Right forelimb (tissue), 1 donor: ENCODE data around the gene RGS12.
A peak's percentile ranks its signal among the peaks of the same experiment; 100 is the strongest.

ENCODE experiments used
- DNase-seq: peaks from one replicate; pipeline ENCODE4 v3.0.0-alpha.2; 2018

The RGS12 gene

DNA sequence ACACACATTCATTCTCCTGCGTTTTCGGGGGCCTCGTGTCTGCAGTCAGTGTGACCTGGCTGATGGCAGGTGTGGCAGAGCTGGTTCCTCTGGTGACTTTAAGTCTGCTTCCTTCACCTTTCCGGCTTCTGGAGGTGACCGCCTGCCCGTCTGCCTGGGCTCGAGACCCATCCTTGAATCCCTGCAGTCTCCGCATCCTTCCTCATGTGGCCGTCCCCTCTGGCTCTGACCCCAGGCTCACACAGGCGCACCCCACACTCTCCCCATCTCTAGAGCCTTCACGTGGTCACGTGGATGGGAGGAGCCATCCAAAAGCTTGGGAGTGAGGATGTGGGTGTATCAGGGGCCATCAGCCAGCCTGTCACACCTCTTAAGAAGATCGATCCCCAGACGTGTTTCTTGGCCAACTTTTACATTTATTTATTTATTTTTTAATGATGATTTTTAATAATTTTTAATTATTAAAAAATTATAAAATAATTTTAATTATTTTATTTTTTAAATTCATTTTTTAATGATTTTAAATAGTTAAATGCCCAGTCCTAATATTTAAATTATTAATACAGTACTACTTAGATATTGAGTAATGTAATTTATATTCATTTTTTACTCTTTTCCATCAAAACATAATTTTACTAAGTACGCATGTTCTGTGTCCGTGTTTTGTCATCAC lies 20.9 kb downstream of the RGS12 start:
- no peak for DNase-seq

DNA sequence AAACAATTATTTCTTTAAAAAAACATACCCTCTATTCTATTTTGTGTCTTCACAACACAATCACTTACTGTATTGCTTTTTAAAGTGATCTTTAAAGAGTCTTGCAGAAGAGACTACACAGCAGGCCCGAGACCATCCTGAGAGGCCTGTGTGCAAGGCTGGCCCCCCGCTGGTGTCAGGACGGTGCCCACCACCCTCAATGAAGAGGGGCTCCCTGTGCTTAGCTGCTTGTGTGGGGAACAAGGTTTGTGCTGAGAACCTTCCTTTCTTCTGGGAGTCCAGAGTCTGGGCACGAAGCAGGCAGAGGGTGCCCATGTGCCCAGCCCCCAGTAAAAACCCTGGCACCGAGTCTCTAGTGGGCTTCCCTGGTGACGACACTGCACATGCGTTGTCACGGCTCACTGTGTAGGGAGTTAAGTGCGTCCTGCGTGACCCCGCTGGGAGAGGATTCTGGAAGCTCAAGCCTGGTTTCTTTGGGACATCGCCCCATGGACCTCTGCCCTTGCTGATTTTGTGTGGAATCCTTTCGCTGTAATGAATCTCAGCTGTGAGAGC lies 22.0 kb downstream of the RGS12 start:
- DNase-seq = no peak

DNA sequence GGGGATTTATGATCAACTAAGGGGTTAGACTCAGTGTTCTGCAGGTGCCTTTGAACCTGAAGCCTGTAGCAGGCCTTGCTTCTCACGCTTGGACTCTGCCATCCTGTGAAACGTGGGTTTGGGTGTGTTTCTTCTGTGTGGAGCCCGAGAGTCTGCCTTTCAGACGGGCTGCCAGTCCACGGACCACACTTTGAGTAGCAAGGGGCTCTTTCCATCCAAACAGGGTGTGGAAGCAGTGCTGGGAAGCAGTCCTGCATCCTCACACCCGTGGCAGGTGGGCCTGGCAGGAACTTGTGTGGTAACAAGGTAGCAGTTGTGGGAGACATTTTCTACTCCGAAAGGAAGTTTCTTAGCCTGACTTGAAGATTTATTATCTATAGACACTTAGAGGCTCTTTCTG lies 22.7 kb downstream of the RGS12 start:
- DNase-seq = no peak

DNA sequence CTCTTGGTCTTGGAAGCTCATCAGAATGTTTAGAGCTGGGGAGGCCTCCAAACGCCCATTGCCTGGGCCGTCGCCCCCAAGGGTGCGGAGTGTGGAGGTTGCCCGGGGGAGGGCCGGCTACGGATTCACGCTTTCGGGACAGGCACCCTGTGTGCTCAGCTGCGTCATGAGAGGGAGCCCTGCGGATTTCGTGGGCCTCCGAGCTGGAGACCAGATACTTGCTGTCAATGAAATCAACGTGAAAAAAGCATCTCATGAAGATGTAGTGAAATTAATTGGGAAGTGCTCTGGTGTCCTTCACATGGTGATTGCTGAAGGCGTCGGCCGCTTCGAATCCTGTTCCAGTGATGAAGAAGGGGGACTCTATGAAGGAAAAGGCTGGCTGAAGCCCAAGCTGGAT lies 23.3 kb downstream of the RGS12 start:
- DNase-seq = no peak

DNA sequence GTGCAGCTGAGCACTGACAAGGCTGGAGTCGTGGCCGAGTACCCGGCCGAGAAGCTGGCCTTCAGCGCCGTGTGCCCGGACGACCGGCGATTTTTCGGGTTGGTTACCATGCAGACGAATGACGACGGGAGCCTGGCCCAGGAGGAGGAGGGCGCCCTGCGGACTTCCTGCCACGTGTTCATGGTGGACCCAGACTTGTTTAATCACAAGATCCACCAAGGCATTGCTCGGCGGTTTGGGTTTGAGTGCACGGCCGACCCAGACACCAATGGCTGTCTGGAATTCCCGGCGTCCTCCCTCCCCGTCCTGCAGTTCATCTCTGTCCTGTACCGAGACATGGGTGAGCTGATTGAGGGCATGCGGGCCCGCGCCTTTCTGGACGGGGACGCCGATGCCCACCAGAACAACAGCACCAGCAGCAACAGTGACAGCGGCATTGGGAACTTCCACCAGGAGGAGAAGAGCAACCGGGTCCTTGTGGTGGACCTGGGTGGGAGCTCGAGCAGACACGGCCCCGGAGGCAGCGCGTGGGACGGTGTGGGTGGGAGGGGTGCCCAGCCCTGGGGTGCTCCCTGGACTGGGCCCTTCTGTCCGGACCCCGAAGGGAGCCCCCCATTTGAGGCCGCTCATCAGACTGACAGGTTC lies 24.3 kb downstream of the RGS12 start:
- no peak for DNase-seq

DNA sequence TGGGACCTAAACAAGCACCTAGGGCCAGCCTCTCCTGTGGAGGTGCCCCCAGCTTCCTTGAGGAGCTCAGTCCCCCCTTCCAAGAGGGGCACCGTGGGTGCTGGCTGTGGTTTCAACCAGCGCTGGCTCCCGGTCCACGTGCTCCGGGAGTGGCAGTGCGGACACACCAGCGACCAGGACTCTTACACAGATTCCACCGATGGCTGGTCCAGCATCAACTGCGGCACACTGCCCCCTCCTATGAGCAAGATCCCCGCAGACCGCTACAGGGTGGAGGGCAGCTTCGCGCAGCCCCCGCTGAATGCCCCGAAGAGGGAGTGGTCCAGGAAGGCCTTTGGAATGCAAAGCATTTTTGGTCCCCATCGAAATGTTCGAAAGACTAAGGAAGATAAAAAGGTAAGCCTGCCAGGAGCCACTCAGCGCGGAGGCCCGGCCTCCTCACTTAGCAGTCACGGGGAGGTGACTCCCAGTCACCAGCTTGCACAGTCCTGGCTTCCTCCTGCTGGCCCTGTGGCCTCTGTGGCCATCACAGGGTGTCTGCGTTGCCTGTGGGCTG lies 24.9 kb downstream of the RGS12 start:
- no peak for DNase-seq

DNA sequence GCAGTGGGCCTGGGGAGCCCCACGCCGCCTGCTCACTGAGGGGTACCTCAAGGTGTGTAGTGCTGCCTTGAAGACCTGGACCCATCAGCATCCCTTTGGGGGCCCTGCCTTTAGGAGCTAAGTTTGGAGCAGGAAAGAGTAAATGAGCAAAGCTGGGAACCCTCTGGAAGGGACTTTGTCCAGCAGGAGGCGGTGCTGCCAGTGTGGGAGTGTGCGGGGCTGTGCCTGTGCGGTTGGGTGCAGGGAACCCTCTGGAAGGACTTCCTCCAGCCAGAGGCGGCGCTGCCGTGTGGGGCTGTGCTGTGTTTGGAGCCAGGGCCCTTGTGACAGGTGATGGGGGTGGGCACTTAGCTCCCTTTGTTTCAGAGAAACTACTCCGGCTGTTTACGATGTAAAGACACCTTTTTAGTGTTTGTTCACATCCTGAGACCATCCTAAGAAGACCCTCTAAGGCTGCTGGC lies 25.8 kb downstream of the RGS12 start:
- DNase-seq = no peak

DNA sequence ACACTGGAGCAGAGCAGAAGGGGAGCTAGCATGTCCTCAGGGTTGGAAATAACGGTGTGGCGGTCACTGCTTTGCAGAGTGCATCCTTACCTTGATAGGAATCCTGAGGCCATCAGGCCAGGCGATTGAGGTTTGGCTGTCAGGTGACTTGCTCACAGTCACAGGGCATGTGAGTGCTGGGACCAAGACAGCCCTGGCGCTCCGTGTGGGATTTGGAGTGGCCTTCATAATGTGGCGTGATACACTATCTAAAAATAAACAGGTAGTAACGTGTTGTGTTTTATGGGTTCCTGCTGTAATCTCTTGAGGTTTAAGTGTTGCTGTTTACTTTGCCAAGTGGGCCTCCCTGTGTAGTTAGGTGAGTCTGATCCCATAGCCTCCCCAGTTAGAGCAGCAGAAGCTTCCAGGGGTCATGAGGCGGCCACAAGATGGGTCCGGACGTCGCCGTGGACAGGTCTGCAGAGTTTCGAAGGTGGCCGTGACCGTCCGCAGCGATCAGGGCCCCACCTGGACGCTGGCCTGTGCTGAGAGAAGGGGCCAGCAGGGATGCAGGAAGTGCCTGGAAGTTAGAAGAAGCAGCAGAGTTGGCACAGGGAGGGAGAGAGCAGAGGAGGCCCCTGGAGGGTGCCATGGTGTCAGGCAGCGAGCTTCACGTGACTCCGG lies 27.7 kb downstream of the RGS12 start:
- no peak for DNase-seq

DNA sequence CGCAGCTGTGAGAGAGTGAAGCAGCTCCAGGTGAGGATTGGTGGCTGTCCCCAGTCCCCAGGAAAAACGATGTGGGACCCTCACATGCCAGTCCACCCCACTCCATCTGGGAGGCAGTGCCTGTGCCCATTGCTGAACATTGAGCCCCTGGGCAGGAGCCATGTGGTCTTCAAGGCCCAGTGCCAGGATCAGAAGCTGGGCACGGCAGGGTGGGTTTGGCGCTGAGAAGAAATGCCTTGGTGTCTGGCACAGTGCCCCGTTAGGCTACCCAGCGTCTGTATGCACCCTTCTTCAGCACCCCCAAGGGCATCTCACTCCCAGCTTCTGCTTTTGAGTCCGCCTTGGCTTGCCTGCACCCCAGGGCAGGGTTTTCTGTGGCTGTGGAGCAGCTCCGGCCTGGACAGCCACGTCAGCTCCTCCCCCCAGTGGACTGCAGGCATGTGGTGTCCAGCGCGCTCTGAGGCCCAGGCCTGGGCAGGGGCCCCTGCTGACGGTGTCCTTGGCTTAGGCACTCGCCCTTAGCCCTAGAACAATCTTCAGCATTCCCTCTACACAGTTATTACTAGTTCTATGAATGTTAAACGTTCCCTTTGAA lies 28.6 kb downstream of the RGS12 start:
- DNase-seq = no peak

DNA sequence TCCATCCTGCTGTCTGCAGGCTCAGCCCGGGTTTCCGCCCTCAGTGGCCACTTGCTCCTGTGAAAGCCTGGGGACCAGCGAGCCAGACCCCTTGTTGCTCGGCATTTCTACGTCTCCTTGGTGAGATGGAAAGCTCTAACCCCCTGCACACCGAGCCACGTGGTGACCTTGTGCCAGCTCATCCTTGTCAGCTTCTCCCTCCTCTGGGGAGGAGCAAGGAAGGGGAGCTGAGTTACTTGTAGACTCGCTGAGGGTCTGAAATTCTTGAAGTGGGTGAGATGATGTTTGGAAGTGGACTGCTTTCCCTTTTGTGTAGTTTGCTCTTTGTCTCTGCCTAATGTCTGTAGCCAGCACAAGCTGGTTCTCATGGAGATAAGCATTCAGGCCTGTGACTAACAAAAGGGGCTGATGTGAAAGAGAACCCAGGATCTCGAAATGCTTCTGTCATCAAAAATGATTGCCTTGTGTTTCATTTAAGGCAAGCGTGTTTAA lies 29.3 kb downstream of the RGS12 start:
- peak; percentile 22 for DNase-seq

DNA sequence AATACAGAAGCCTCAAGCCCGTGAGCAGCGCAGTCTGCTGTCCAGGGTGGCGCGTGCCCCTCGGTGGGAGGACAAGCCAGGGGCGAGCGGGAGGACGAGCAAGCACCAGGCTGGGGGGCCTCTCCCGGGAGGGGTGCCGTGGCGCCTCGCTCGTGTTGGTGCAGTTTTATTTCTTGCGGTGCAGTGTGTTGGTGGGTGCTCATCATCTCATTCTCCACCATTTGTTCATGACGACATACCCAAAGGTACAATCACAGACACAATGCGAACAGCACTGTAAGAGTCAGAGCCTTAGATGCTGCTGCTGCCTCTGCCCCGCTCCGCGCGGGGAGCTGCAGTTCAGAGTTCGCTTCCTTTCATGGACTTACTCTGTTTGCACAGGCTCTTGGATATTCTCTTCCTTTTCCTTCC lies 30.3 kb downstream of the RGS12 start:
- peak; percentile 27 for DNase-seq

DNA sequence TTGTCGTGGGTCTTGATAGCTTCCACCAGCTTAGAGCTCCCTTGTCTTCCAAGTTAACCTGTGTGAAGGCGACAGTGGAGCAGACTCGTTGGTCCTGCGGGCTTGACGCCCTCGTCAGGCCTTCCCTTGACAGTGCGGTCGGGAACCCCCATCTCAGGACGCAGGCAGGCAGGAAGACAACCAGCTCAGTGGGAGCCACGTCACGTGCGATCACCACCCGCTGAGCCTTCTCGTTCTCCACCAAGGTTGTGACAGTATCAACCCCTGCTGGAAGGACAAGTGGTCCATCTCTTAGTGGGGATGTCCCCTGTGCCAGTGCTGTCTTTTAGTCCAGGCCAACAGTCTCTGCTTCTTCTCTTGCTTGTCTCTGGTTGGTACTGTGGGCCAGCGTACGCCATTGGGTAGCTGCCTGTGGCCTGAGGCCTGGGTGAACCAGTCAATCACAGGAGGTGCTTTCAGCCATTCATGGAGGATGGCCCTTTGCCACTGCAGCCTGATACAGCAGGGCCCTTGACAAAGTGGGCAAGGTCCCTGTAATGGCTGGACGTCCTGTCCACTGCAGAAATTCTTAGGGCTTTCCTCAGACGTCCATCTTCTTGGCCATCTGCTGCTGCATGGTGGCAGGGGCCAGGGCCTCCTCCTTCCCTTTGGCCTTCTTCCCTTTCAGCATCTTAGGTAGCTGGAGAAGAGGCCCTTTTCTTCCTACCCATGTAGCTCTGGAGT lies 31.4 kb downstream of the RGS12 start:
- peak; percentile 36 for DNase-seq

DNA sequence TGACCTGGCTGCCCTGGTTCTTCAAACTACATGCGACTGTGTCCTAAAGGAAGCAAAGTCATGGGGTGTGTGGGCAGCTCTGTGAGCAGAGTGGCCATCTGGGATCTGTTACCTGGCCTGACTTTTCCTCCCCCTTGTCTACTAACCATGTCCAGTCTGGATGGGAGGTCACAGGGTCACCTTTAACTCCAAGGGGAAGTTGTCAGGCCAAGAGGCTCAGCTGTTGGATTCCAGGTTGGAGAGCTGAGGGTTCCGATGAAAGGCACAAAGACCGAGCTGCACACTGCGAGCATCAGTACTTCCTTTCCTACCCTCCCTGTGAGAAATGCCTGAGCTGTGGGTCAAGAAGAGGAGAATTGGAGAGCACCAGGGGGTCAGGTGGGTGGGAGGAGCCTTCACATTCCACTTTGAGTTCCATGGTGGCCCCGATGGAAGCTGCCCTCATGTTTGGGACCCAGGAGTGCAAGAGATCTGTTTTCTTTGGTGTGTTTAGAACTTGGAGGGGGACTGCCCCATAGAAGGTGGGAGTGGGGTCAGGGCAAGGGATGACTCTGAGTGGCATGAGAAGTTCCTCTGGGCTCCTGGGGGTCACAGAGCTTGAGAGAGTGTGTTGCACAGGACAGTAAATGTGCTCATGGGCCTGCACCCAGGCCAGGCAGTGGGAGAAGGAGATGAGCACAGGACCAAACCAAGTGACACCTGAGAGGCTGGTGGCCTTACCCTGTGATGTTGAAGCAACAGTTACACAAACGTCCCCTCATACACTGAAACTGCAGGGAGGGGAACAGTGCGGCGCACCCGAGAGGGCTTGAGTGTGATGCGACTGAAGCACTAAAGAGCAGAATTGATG lies 36.2 kb downstream of the RGS12 start:
- DNase-seq = no peak

DNA sequence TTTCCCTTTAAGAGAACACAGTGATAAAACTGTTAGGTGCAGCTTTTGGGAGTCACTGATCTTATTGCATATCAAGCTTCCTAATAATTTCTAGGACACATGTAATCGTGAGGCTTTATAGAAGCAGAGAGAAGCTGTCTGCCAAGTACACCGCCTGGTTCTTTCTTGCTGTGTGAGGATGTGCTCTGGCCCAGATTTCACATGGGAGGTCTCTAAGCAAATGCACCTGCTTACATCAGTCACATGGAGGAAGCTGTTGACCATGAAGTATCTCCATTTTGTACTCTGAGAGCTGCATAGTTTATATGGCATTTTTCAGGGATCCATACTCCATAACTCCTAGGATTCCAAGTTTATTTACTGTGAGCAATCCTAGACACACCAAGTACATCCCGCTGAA lies 37.1 kb downstream of the RGS12 start:
- DNase-seq = no peak

DNA sequence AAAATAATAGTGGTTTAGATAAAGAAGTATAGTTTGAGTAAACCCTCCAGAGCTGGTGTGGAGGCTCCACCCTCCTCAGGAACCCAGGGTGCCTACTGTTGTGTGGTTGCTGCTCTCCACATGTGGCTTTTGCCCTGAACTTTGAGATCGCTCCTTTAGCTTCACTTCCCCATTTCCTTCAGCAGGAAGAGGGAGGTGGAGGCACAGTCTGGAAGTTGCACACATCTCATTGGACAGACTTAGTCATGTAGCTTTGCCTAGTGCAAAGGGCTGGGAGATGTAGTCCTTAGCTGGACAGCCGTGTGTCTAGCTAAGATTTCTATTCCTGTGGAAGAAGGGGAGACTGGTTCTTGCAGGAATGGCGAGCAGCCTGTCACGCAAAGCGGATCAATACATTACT lies 37.9 kb downstream of the RGS12 start:
- DNase-seq = no peak

DNA sequence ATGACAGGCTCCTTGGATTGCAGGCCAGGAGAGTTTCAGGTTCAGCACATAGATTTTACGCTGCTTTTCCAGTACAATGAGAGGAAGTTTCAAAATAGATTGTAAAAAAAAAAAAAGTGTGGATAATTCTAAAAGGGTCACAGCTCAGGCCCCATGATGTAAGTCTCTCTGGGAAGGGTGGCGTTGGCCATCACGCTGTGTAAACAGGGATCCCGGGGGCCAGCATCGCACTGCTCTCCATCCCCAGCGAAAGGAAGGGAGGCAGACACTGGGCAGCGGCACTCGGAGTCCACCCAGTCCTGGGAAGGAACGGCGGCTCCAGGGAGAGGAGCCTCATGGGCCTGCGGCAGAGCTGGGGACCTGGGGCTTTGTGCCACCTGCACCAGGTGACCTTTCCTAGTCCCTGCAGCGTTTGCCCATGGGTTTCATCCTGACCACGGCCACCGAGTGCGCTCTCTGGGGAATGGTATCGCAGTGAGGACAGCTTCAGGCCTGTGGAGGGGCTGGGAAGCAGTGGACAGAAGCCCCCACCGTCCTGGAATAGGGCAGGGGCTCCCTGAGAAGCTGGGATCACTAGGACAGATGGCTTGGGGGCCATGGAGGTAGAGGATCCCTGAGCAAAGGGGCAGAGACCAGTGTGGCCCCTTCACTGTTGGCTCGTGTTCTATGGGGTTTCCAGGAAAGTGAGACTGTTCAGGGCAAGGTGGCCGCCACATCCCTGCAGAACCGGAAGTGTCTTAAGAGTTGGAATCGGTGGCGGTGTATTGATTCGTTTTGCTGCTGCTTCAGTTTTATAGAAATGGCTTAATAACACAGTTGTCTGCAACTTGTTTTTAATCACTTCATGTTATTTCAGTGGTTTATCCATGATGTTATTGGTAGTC lies 38.9 kb downstream of the RGS12 start:
- no peak for DNase-seq

DNA sequence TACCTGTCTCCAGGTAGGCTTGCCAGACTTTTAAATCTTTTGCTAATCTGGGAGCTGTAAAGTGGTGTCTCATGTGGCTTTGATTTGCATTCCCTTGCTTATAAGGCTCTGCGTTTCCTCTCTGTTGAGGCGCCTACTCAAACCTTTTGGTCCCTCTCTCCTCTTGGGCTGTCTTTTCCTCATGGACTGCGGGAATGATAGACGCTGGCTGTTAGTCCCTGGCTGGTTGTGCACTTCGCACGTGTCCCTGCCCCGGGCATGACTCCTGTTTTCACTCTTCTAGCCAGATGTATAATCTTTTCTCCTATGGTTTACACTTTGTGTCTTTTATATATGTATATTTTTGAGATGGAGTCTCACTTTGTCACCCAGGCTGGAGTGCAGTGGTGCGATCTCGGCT lies 39.7 kb downstream of the RGS12 start:
- no peak for DNase-seq

DNA sequence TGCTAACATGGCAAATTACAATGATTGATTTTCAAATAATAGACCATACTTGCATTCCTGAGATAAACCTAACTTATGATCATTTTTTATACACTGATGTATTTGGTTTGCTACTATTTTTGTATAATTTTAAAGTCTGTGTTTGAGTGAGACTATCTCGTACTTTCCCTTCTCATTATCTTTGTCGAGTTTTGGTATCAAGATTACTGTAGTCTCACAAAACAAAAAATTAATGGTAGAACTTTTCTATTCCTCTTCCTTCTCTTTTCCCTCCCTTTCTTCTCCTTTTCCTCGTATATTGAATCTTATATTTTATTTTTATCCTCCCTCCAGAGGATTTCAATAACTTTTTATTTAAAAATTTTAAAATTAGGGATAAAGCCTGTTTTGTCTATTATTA lies 41.5 kb downstream of the RGS12 start:
- no peak for DNase-seq

DNA sequence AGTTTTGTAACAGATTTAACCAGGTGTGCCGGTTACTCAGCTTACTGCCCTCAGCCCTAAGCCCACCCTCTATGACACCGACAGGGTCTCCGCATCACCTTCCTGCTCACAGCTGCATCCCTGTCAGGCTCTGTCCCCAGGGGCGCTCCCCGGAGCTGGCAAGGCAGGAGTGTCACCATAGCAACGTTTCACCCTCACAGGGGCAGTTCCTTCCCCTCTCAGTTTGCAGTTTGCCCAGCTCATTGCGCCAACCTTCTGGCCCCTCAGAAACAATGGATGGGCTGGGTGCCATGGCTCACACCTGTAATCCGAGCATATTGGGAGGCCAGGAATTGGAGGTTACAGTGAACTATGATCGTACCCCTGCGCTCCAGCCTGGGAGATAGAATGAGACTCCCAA lies 42.6 kb downstream of the RGS12 start:
- no peak for DNase-seq

DNA sequence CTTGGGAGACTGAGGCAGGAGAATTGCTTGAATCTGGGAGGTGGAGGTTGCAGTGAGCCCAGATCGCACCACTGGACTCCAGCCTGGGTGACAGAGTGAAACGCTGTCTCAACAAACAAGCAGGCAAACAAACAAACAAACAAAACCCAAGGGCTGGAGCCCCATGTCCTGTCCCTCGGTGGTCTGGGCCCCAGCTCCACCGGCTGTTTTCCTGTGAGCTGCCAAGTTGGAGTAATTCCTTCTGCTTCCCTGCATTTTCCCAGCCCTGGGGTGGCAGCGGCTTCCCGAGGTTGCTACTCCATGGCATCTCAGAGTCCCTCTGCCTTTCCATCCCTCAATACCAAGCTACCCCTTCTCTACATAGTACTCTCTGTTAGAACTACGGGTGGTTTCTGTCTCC lies 43.2 kb downstream of the RGS12 start:
- DNase-seq = no peak
